ENCODE results near the gene KRTDAP.
"Not testable (repeated sequence)": the region's sequence is repeated elsewhere in the genome, so short reads cannot be mapped to it uniquely, and the experiment has no call there.

KRTDAP gene

GRCh38 chr19:35483089-35483488 lies 7.2 kb downstream of the KRTDAP start:
- DNase-seq = no peak

- DNase-seq = no peak
Measured at GRCh38 chr19:35478794-35479677, 11.2 kb downstream of the KRTDAP start.

- DNase-seq = no peak
Measured at GRCh38 chr19:35476149-35476548, 14.1 kb downstream of the KRTDAP start.

- DNase-seq = not testable (repeated sequence)
Measured at GRCh38 chr19:35474594-35474993, 15.7 kb downstream of the KRTDAP start.

- no peak for DNase-seq
Measured at GRCh38 chr19:35474104-35474503, 16.2 kb downstream of the KRTDAP start.

GRCh38 chr19:35471946-35472345 lies 18.3 kb downstream of the KRTDAP start:
- no peak for DNase-seq

- DNase-seq = not testable (repeated sequence)
Measured at GRCh38 chr19:35471075-35471474, 19.2 kb downstream of the KRTDAP start.

- no peak for DNase-seq
Measured at GRCh38 chr19:35470128-35470527, 20.1 kb downstream of the KRTDAP start.

- no peak for DNase-seq
Measured at GRCh38 chr19:35468637-35469036, 21.6 kb downstream of the KRTDAP start.

GRCh38 chr19:35466259-35466658 lies 24.0 kb downstream of the KRTDAP start:
- DNase-seq = no peak

GRCh38 chr19:35462956-35463355 lies 27.3 kb downstream of the KRTDAP start:
- not testable (repeated sequence) for DNase-seq

GRCh38 chr19:35462476-35462953 lies 27.7 kb downstream of the KRTDAP start:
- DNase-seq = no peak

- not testable (repeated sequence) for DNase-seq
Measured at GRCh38 chr19:35461788-35462187, 28.5 kb downstream of the KRTDAP start.

- no peak for DNase-seq
Measured at GRCh38 chr19:35461060-35461459, 29.2 kb downstream of the KRTDAP start.

GRCh38 chr19:35460608-35461007 lies 29.7 kb downstream of the KRTDAP start:
- DNase-seq = no peak

- DNase-seq = no peak
Measured at GRCh38 chr19:35459414-35460082, 30.7 kb downstream of the KRTDAP start.

- no peak for DNase-seq
Measured at GRCh38 chr19:35458731-35459391, 31.4 kb downstream of the KRTDAP start.

- no peak for DNase-seq
Measured at GRCh38 chr19:35458192-35458591, 32.1 kb downstream of the KRTDAP start.

GRCh38 chr19:35457173-35457572 lies 33.1 kb downstream of the KRTDAP start:
- DNase-seq = no peak

GRCh38 chr19:35455616-35456201 lies 34.6 kb downstream of the KRTDAP start:
- no peak for DNase-seq

GRCh38 chr19:35454663-35455062 lies 35.6 kb downstream of the KRTDAP start:
- DNase-seq = no peak

- DNase-seq = no peak
Measured at GRCh38 chr19:35451338-35452096, 38.7 kb downstream of the KRTDAP start.
